Limb (tissue), 2 donors: ENCODE measurements around the gene PBX4.
A peak's percentile ranks its signal among the peaks of the same experiment; 100 is the strongest.

Source experiments
- DNase-seq, 2 donors: peaks; one replicate each; pipeline ENCODE4 v3.0.0-alpha.2; 2016; ENCODE audit errors: extremely low spot score in 2 of 2

Gene PBX4

DNA sequence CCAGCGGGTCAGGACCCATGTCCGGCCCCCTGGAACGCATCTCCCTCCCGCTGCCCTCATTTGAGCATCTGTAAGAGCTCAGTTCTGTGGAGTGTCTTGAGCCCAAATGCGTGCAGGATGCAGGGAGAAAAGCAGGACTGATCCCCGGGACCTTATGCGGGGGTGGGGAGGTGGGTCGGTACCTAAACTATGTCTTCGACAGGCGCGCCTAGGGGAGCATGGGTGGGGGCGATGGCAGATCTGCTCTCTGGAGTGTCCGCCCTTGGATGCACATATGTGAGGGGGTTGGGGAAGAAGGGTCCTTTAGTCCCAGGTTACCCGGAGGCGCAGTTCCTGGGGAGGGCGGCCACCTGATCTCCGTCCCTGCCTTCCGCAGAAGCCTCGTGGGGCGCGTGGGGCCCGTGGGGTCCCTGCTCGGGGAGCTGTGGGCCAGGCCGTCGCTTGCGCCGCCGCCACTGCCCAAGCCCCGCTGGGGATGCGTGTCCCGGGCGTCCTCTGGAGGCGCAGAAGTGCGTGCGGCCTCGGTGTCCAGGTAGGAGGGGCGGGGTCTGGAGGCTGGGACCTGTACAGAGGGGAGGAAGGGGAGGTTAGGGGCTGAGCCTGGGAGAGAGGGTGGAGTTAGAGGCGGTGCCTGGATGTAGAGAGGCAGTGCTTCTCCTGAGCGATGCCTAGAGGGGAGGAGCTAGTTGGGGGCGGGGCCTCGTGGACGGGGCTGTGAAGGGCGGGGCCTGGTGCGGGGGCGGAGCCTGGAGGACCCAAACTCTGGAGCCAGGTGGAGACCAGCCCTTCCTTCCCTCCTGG lies 77.6 kb downstream of the PBX4 start:
- DNase-seq: peak in 1 of 2 donors; percentile 77

DNA sequence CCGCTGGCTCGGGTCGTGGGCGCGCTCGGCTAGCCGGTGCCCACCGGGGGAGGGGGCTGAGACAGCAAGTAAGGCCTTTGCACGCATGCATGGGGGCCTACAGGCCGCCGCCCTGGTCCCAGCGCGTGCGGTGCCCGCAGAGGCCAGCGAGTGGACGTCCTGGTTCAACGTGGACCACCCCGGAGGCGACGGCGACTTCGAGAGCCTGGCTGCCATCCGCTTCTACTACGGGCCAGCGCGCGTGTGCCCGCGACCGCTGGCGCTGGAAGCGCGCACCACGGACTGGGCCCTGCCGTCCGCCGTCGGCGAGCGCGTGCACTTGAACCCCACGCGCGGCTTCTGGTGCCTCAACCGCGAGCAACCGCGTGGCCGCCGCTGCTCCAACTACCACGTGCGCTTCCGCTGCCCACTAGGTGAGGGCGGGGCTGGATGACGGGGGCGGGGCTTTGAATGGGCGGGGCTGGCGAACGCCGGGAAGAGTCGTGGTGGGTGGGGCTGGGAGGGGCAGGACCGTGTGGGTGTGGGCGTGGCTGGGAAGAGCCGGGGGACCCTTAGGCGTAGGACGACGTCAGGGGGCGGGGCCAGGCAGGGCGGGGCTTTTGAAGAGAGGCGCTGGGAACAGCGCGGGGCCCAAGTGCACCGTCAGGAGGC lies 78.3 kb downstream of the PBX4 start:
- DNase-seq: peak in 1 of 2 donors; percentile 89

DNA sequence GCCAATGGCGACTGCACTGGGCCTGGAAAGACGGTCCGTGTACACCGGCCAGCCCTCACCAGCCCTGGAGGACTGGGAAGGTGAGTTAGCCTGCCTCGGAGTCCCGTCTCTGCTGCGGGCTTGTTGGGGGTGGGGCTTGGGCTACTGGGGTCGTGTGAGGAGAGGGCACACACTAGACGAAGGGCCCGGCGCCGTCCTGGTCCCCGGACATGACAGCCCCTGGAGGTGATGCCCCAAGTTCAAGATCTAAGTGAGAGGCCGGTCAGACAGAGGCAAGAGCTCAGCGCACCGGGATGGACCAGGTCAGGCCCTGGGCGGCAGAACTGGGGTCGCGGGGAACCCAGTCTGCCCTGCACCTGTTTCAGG lies 78.8 kb downstream of the PBX4 start:
- peak in 1 of 2 donors; percentile 36 for DNase-seq

DNA sequence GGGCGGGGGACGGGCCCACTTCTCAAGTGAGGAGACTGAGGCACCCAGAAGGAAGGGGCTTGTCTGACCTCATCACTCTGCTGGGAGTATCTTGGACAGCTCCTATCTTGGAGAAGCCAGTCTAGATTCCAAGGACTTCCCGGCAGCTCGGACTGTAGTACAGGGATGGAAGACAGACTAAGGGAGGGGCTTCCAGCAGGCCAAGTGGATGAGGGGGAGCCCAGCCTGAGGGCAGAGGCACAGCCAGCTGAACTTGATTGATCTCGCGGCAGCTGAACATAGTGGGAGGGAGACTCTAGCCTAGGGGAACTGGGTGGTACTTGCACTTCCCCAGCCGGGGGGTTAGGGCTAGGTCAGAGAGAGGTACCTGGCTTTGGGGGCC lies 79.7 kb downstream of the PBX4 start:
- DNase-seq: peak in 1 of 2 donors; percentile 42

DNA sequence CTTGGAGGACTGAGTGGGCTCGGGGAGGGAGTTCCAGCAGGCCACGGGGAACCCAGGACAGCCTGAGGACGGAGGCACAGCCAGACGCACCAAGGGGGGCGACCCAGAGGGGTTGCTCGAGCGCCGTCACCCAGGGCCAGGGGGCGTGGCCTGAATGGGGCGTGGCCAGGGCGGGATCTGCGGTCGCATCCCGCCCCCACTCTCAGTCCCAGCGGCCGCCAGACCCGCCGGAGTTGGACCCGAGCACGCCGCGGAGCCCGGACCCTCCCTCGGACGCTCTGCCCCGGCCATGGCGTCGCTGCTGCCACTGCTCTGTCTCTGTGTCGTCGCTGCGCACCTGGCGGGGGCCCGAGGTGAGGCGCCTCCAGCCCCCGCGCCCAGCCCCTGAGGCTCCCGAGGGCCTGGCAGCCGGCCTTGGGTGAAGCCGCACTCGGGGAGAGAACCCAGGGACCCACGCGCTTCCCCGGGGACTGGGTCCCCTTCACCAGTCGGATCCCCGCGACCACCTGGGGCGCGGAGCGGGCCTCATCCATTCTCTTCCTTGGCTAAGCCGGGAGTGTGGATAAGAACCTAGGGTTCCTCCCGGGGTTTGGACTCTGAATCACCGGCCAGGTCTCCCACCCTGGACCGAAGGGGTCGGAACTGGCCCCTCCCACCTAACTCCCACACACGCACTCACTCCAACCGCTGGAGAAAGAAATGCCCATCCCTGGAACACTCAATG lies 80.3 kb downstream of the PBX4 start, which contains the start of gene CILP2:
TSS of gene CILP2 (plus strand) at position 205 of the 724 bp plus-strand sequence. CDS start at position 290, 85 bp downstream.
- DNase-seq: peak in 1 of 2 donors; percentile 77

- DNase-seq: peak in 1 of 2 donors; percentile 38
These were observed 81.1 kb downstream of the PBX4 start for GRCh38 chr19:19537075-19538048.

DNA sequence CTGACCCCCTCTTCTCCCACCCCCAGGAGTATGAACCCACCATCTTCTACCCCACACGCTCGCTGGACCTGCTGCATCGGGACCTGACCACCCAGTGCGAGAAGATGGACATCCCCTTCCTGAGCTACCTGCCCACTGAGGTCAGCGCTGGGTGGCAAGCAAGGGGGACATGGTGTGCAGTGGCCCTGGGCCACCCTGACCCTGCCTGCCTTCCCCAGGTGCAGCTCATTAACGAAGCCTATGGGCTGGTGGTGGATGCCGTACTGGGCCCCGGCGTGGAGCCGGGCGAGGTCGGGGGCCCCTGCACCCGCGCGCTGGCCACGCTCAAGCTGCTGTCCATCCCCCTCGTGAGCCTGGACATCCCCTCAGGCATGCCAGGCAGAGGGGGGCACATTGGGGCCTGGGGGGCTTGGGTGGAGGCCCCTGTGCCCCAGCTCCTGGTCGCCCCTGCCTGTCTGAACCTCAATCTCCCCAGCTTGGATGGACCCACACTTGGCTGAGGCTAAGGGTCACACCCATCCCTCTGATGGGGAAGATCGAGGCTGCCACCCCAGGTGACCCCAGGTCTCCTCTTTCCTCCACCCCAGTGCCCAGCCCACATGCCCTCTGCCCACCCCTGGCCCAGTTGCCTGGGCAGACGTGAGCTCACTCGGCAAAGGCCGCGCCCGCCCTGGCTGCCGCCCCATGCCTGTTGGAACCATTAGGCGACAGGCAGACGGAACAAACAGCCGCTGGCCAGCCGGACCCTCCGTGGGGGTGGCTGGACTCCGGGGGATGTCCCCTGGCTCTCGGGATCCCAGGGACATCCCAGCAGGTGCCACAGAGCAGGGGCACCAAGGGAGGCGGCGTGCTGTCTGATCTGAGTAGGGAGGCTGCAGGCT lies 82.9 kb downstream of the PBX4 start:
- no peak for DNase-seq

DNA sequence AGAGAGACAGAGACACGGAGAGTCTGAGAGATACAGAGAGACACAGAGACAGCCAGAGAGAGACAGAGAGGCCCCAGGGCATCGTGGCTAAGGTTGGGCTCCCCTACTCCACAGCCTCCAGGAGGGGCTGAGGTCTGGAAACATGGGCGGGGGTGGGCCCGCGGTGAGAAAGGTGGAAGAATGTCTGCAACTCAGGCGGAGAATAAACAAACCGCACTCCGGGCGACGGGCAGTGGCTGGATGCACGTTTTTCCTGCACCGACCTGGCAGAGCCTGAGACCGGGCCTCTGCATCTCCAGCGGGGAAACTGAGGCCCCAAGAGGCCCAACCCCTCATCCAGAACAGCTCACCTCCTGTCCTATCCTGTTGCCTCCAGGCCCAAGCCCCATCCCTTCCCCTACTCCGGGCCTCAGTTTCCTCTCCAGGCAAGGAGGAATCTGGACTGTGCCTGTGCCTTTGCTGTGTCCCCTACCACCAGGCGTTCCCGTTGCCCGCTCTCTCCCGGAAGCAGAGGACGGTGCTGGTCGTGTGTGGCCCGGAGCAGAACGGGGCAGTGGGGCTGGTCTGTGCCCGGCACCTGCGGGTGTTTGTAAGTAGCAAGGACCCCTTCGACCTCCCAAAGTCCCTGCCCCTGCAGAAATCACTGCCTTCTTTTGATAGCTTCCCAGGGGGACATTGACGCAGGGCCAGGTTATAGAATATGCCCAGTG lies 83.8 kb downstream of the PBX4 start:
- peak in 1 of 2 donors; percentile 49 for DNase-seq

- peak in 1 of 2 donors; percentile 41 for DNase-seq
These were observed 84.6 kb downstream of the PBX4 start for GRCh38 chr19:19533841-19534240.

DNA sequence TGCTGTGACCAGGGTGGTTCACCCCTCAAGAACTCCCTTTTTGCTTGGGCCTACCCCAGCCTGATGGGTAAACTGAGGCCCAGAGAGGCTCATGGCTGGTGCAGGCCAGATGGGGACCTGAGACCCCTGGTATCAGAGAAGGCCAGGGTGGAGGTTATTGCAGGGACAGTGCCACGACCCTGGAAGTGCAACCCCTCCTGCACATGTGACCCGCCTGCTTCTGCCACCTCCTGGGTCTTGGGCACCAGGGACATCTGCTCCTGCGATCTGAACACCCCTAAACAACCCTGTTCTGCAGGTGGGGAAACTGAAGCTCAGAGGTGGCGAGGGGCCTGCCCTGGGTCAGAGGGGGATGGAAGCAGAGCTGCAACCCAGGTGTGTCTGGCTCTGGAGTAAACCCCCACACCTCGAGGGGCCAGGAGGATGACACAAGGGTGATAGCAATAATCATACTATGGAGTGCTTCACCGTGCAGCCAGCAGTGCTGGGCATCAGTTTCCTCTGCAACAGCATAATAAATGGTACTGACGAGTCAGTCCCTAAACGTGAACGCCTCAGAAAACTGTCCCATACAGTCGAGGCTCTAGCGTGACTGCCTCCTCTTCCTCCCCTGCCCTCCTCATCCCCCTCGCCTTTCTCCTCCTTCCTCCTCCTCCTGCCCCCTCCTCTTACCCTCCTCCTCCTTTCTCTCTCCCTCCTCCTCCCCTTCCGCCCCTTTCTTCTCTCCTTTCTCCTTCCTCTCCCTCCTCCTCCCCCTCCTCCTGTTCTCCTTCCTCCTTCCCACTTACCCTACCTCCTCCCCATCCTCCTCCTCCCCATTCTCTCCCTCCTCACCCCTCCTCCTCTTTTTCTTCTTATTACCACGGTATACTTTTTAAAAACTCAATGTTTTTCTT lies 85.4 kb downstream of the PBX4 start:
- DNase-seq: peak in 1 of 2 donors; percentile 34

DNA sequence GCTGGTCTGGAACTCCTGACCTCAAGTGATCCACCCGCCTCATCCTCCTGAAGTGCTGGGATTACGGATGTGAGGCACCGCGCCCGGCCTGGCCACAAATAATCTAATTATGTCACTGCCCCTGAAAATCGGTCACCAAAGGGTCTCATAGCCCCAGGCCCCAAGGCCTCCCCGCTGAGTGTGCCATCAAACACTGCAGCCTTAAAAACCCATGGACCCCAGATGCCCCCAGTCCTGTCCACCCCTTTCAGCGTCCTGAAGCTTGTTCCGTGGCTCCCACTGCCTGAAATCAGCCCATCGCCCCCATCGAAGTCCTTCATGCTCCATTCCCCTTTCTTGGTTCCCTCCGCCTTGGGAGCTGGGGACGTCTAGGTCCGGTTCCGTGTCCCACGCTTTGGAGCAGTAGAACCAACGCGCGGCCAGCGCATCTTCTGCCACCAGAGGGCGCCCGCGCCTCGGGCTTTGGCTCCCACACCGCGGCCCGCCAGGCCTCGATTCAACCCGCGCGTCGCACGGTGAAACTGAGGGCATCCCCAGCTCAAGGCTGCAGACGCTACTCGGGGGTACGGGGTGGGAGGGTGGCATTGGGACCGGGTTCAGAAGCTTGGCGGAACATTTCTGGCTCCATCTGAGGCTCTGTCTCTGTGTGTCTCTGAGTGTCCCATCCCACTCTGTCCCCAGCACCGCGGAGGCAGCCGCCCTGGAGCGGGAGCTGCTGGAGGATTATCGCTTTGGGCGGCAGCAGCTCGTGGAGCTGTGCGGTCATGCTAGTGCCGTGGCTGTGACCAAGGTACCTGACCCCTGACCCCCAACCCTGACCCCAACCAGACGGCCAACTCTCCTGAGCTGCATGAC lies 86.3 kb downstream of the PBX4 start:
- peak in 1 of 2 donors; percentile 88 for DNase-seq

DNA sequence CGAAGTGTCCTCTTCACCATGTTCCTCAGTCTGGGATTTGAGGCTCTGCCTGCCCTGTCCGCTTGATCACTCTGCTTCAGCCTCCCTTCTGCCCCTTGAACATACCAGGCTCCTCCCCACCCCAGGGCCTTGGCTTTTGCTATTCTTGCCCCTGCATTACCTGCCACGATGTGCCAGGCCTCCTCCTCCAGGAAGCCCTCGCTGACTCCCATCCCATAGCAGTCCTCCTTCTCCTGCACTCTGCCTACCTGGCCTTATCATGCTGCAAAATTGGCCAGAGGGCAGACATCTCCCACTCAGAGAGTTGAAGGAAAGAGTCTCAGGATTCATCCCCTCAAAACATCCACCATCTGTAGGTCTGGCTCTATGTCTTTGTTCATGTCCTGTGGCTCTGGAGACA lies 87.6 kb downstream of the PBX4 start:
- DNase-seq: peak in 1 of 2 donors; percentile 28

- peak in 1 of 2 donors; percentile 31 for DNase-seq
These were observed 88.1 kb downstream of the PBX4 start for GRCh38 chr19:19530423-19530804.

DNA sequence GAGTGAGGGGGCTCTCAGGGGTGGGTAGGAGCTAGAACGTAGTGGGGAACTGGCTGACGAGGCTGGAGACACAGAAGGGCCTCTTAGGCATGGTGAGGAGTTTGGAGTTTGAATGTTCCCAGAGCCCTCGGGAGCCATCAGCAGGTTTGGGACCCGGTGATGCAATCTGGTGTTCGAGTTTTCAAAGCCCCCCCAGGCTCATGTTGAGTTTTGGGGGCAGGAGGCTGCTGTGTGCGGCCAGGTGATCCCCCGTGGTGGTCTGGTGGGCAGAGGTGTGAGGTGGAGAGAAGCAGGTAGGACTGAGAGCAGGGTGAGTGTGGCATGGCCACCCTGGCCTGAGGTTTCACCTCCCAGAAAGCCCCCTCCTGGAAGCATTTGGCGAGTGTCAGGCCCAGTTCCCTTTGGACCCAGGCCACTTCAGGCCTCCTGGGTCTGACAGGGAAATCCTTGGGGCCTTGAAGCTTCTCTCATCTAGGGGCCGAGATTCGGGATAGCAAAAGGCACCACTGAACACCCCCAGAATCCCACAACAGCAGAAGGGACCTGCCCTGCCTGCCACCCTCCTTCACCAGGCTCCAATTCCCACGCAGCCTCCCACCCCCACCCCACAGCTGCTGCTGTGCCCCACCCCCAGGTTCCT lies 88.6 kb downstream of the PBX4 start:
- no peak for DNase-seq

DNA sequence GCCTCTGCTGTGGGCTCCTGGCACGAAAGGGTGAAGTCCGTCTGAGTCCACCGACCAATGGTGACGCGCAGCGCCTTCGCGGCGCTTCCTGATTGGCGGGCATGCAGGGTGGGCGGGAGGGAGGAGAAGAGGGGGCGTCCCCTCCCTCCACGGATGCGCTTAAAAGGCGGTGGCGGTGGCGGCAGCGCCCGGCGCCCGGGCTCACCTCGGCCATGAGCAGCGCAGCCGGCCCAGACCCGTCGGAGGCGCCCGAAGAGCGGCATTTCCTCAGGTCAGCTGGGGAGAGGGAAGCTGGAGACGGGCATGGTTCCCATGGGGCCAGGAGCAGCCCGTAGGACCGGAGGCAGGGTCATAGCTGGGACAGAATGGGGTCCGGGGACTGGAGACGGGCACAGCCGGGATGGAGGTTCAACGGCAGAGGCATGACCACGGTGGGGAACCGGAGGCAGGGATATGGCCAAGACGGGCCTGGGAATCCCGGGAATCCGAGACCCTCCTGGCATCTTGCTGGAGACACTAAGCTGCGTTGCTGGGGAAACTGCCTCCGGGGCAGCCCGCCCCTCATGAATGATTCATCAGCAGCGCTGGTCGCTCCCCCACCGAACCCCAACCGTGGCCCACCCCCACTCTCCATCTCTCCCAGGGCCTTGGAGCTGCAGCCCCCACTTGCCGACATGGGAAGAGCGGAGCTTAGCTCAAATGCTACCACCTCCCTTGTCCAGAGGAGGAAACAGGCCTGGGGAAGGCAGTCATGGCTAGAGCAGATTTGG lies 89.6 kb downstream of the PBX4 start, which contains the start of gene YJEFN3:
TSS of gene YJEFN3 (plus strand) at position 191 of the 770 bp plus-strand sequence. CDS start at position 213, 22 bp downstream.
- peak in 1 of 2 donors; percentile 78 for DNase-seq
